ENCODE measurements around the gene SLC29A1. TPM values are rescaled to one million over a fixed set of nuclear protein-coding genes. Genes with fewer than 3 reads are reported as not detected.
"Not testable (repeated sequence)": the region's sequence is repeated elsewhere in the genome, so short reads cannot be mapped to it uniquely, and the experiment has no call there.

Gene SLC29A1
- total RNA-seq, 1 experiment from 2014 or later: 45.3 TPM

DNA sequence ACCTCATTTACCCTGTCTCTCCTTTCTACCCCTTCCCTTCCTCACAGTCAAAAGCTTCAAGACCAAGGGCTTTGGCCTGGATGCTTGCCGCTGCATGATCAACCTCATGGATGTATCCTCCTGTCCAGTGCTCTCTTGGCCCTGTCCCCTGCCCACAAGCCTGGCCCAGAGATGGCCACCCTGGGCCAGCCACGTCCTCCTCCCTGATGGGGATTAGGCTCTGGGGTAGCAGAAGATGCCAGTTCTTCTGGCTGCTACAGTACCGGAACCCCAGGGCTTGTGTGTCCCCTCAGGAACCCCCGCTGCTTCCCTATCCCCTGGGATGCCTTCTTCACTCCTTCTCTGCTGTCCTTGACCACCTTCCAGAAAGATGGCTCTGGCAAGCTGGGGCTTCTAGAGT, 42.5 kb upstream of the SLC29A1 start:
- TF ChIP-seq EZH2 (IDR thresholded peaks at IDR 0.05; ENCODE audit: low read depth) (no peak), CTCF (conservative IDR thresholded peaks at IDR 0.05) (no peak)
- Histone ChIP-seq H3K9me2 (ENCODE audit: insufficient read depth) (no peaks in the 10 kb centered on the region), H3K27me3 (ENCODE audit: insufficient read depth, low read depth) (no peaks in the 10 kb centered on the region), H3K4me2 (no peak overlapping the region), H3K79me2 (ENCODE audit: low read depth) (no peaks in the 10 kb centered on the region), H3K27ac (no peak overlapping the region), H3K9me3 (ENCODE audit: insufficient read depth, low read depth) (no peaks in the 10 kb centered on the region), H3K36me3 (ENCODE audit: low read depth) (no peaks in the 10 kb centered on the region), H3K4me3 (no peak overlapping the region), H3F3A (ENCODE audit: insufficient read depth, low read depth) (peaks cover 15% of the 10 kb centered on the region; the same call in 1 of the 2 replicates), H2AFZ (no peak overlapping the region), H4K20me1 (ENCODE audit: insufficient read depth) (no peaks in the 10 kb centered on the region), H3K4me1 (replicated peaks; ENCODE audit: insufficient read depth) (no peaks in the 10 kb centered on the region)
- no TSS peak for BruUV-seq (replicated peaks)
- ChIA-PET POLR2A (ENCODE audit: unreplicated experiment) (no interaction called here), CTCF (interaction anchor here (0.7 kb wide), 1 partner anchor 512 kb away, joined by 3 read pairs; no protein-coding TSS in a partner anchor)
- no peak for DNase-seq
- intact Hi-C loops (cut with micrococcal nuclease; ENCODE audit: unreplicated experiment): no loop called here

DNA sequence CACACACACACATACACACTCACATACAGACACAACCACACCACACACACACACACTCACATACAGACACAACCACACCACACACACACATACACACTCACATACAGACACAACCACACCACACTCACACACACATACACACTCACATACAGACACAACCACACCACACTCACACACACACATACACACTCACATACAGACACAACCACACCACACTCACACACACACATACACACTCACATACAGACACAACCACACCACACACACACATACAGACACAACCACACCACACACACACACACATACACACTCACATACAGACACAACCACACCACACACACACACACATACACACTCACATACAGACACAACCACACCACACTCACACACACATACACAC, 41.6 kb upstream of the SLC29A1 start:
- CTCF ChIA-PET; H3K4me1 ChIP-seq (replicated peaks; ENCODE audit: insufficient read depth); H3K36me3 ChIP-seq (ENCODE audit: low read depth); POLR2A ChIA-PET (ENCODE audit: unreplicated experiment); H3K79me2 ChIP-seq (ENCODE audit: low read depth); H3K27me3 ChIP-seq (ENCODE audit: insufficient read depth, low read depth); H3K27ac ChIP-seq; H3K4me3 ChIP-seq; H2AFZ ChIP-seq; H3K9me2 ChIP-seq (ENCODE audit: insufficient read depth); intact Hi-C loops (cut with micrococcal nuclease; ENCODE audit: unreplicated experiment); H3K4me2 ChIP-seq; H3K9me3 ChIP-seq (ENCODE audit: insufficient read depth, low read depth); BruUV-seq (replicated peaks); H4K20me1 ChIP-seq (ENCODE audit: insufficient read depth); DNase-seq: not testable (repeated sequence)
- peaks cover 15% of the 10 kb centered on the region; the same call in 1 of the 2 replicates for H3F3A ChIP-seq (ENCODE audit: insufficient read depth, low read depth)

DNA sequence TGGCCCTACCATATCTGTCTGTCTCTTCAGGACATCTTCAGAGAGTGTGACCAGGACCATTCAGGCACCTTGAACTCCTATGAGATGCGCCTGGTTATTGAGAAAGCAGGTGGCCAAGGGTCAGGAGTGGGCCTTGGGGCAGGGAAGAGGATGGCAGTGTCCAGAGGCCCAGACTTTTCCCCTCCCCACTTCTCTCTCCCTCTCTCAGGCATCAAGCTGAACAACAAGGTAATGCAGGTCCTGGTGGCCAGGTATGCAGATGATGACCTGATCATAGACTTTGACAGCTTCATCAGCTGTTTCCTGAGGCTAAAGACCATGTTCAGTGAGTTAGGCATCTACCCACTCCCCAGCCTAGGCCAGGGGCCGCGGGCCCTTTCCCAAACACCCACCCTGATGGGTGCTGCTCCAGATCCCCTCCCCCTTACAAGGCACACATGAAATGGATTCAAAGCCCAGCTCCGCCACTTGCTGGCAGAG, 40.4 kb upstream of the SLC29A1 start:
- DNase-seq: no peak
- Histone ChIP-seq H3K4me3 (no peak overlapping the region), H3K36me3 (ENCODE audit: low read depth) (no peaks in the 10 kb centered on the region), H3K4me1 (replicated peaks; ENCODE audit: insufficient read depth) (no peaks in the 10 kb centered on the region), H3F3A (ENCODE audit: insufficient read depth, low read depth) (peaks cover 12% of the 10 kb centered on the region; the same call in 1 of the 2 replicates), H3K4me2 (no peak overlapping the region), H3K9me3 (ENCODE audit: insufficient read depth, low read depth) (no peaks in the 10 kb centered on the region), H3K79me2 (ENCODE audit: low read depth) (no peaks in the 10 kb centered on the region), H4K20me1 (ENCODE audit: insufficient read depth) (no peaks in the 10 kb centered on the region), H2AFZ (no peak overlapping the region), H3K9me2 (ENCODE audit: insufficient read depth) (no peaks in the 10 kb centered on the region), H3K27ac (no peak overlapping the region), H3K27me3 (ENCODE audit: insufficient read depth, low read depth) (no peaks in the 10 kb centered on the region)
- intact Hi-C loops (cut with micrococcal nuclease; ENCODE audit: unreplicated experiment): no loop called here
- CTCF ChIA-PET: interaction anchor here (0.6 kb wide), 1 partner anchor 36 kb away, joined by 3 read pairs; no protein-coding TSS in a partner anchor
- POLR2A ChIA-PET (ENCODE audit: unreplicated experiment): interaction anchor here (0.6 kb wide), 1 partner anchor 54 kb away, joined by 17 read pairs; no protein-coding TSS in a partner anchor
- BruUV-seq (replicated peaks): no TSS peak
- no peak for TF ChIP-seq CTCF (conservative IDR thresholded peaks at IDR 0.05)
- no peak for TF ChIP-seq EZH2 (IDR thresholded peaks at IDR 0.05; ENCODE audit: low read depth)

DNA sequence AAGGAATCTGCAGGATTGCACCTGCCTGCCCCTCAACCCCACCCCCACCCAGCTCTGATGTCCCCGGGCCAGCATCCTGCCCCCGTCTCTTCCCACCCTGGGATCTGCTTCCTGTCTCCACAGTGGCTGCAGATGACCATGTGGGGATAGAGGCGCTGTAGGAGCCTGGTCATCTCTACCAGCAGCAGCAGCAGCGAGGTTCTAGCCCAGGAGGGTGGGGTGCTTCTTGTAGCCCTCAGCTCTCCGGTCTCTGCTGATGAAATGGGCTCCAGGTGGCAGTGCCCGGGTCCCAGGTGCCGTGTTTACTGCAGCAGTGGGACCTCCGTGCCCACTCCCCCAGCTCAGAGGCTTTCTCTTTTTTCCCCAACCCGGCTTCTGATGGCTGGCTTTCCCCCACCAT, 39.6 kb upstream of the SLC29A1 start:
- Histone ChIP-seq H3K27me3 (ENCODE audit: insufficient read depth, low read depth) (no peaks in the 10 kb centered on the region), H3K27ac (no peak overlapping the region), H2AFZ (no peak overlapping the region), H4K20me1 (ENCODE audit: insufficient read depth) (no peaks in the 10 kb centered on the region), H3K4me3 (no peak overlapping the region), H3K9me3 (ENCODE audit: insufficient read depth, low read depth) (no peaks in the 10 kb centered on the region), H3F3A (ENCODE audit: insufficient read depth, low read depth) (peaks cover 6% of the 10 kb centered on the region; the same call in 1 of the 2 replicates), H3K79me2 (ENCODE audit: low read depth) (no peaks in the 10 kb centered on the region), H3K9me2 (ENCODE audit: insufficient read depth) (no peaks in the 10 kb centered on the region), H3K4me1 (replicated peaks; ENCODE audit: insufficient read depth) (no peaks in the 10 kb centered on the region), H3K4me2 (no peak overlapping the region), H3K36me3 (ENCODE audit: low read depth) (no peaks in the 10 kb centered on the region)
- CTCF ChIA-PET: interaction anchor here (0.6 kb wide), 1 partner anchor 35 kb away, joined by 3 read pairs; no protein-coding TSS in a partner anchor
- intact Hi-C loops (cut with micrococcal nuclease; ENCODE audit: unreplicated experiment): no loop called here
- POLR2A ChIA-PET (ENCODE audit: unreplicated experiment): interaction anchor here (0.6 kb wide), 1 partner anchor 53 kb away, joined by 17 read pairs; no protein-coding TSS in a partner anchor
- DNase-seq: no peak
- BruUV-seq (replicated peaks): no TSS peak
- TF ChIP-seq EZH2 (IDR thresholded peaks at IDR 0.05; ENCODE audit: low read depth): no peak
- TF ChIP-seq CTCF (conservative IDR thresholded peaks at IDR 0.05): no peak

- H3K36me3 ChIP-seq (ENCODE audit: low read depth); H3K4me2 ChIP-seq; H3F3A ChIP-seq (ENCODE audit: insufficient read depth, low read depth); H4K20me1 ChIP-seq (ENCODE audit: insufficient read depth); H3K4me3 ChIP-seq; H3K79me2 ChIP-seq (ENCODE audit: low read depth); H3K9me3 ChIP-seq (ENCODE audit: insufficient read depth, low read depth); H2AFZ ChIP-seq; H3K9me2 ChIP-seq (ENCODE audit: insufficient read depth); H3K4me1 ChIP-seq (replicated peaks; ENCODE audit: insufficient read depth); H3K27me3 ChIP-seq (ENCODE audit: insufficient read depth, low read depth); intact Hi-C loops (cut with micrococcal nuclease; ENCODE audit: unreplicated experiment); BruUV-seq (replicated peaks); DNase-seq; H3K27ac ChIP-seq; POLR2A ChIA-PET (ENCODE audit: unreplicated experiment): not testable (repeated sequence)
- CTCF ChIA-PET: interaction anchor here (0.6 kb wide), 1 partner anchor 521 kb away, joined by 3 read pairs; no protein-coding TSS in a partner anchor
These were observed 38.0 kb upstream of the SLC29A1 start for GRCh38 chr6:44185356-44185755.

Data from PC-9 (cell line).